Measurements from ENCODE around the gene CDKN1B. TPM values are rescaled to one million over a fixed set of nuclear protein-coding genes. Genes with fewer than 3 reads are reported as not detected.
A peak's percentile ranks its signal among the peaks of the same experiment; 100 is the strongest.

CDKN1B gene
- total and polyA plus RNA-seq, 2 of the 13 experiments (the other 11 are each of a cell fraction or from before 2014, with no cell fraction given) = 20.1 to 37.2 TPM

DNA sequence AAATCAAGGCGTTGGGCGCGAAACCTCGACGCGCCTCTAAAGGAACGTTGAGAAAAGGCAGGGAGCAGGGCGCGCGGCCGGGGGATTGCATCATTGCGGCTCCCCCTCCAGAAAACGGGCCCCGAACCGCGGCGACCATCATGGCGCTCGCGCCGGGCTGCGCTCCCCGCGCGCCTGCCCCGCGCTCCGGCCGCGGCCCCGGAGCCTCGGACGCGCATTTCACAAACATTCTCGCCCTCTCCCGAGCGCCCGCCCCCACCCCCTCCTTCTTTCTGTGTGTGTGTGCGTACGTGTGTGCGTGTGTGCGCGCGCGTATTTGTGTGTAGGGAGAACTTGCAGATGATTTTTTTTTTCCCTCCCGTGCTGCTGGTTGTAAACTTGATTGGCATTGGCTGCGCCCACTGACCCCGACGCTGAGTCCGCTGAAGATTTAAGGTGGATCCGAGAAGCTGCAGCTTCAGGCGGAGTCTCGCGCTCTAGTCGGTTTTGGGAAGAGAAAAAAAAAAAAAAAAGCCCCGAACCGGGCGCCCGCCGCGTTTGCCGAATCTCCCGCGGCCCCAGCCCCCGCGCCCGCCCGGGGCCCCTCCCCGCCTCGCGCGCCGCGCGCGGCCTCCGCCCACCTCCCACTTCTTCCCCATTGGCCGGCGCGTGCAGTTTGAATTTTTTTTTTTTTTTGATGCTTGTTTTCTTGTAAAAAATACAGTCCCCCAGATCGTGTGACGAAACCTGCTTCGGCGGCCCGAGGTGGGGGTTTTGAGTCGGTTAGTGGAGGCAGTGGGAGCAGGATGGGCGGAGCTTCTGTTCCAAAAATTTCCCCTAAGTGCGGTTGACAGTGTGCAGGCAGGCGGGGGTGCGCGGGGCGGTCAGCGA lies 8.2 kb downstream of the CDKN1B start (continued):
- TF ChIP-seq SMARCE1 (IDR thresholded peaks at IDR 0.05; ENCODE audit: borderline replicate concordance) (no peak), EZH2 (conservative IDR thresholded peaks at IDR 0.05; ENCODE audit: low read depth, low read length) (no peak), SMAD1 (CRISPR knock-in tag; IDR thresholded peaks at IDR 0.05; ENCODE audit: borderline replicate concordance, low read depth) (0 out of 2 replicates have a peak, but pooled peaks have one; percentile 47), ZFP82 (CRISPR knock-in tag; IDR thresholded peaks at IDR 0.05; ENCODE audit: borderline replicate concordance) (no peak), KLF15 (CRISPR knock-in tag; IDR thresholded peaks at IDR 0.05; ENCODE audit: borderline replicate concordance) (peak; percentile 38; the same call in 1 of the 2 replicates), PHF5A (CRISPR knock-in tag; IDR thresholded peaks at IDR 0.05; ENCODE audit: low read depth, unreplicated experiment) (no peak), HDAC2 (CRISPR knock-in tag; IDR thresholded peaks at IDR 0.05) (peak; percentile 45; the same call in 1 of the 2 replicates), NFIC (IDR thresholded peaks at IDR 0.05; ENCODE audit: low read length) (no peak), CBX2 (IDR thresholded peaks at IDR 0.05; ENCODE audit: low read depth, low read length) (no peak), CBX2 (CRISPR knock-in tag; IDR thresholded peaks at IDR 0.05; ENCODE audit: low read depth) (no peak), MTA3 (CRISPR knock-in tag; IDR thresholded peaks at IDR 0.05) (no peak), PHB2 (IDR thresholded peaks at IDR 0.05; ENCODE audit: partially characterized antibody) (no peak), HNF4G (IDR thresholded peaks at IDR 0.05; ENCODE audit: borderline replicate concordance, low read depth, low read length) (no peak), HNF4G (CRISPR knock-in tag; IDR thresholded peaks at IDR 0.05; ENCODE audit: borderline replicate concordance, low read depth) (no peak), PLRG1 (conservative IDR thresholded peaks at IDR 0.05) (no peak), HMGXB4 (CRISPR knock-in tag; IDR thresholded peaks at IDR 0.05; ENCODE audit: borderline replicate concordance in 1 of 2, low read depth in 1 of 2) (peak; percentile 53 to 55; a peak in 2 of 4 replicates), ZNF761 (CRISPR knock-in tag; conservative IDR thresholded peaks at IDR 0.05) (no peak), CEBPB (IDR thresholded peaks at IDR 0.05; ENCODE audit: borderline replicate concordance, low read depth, low read length) (peak; percentile 95), TFDP1 (CRISPR knock-in tag; IDR thresholded peaks at IDR 0.05; ENCODE audit: borderline replicate concordance) (peak; percentile 83; the same call in 1 of the 2 replicates)
- TF ChIP-seq, protein P1, sequence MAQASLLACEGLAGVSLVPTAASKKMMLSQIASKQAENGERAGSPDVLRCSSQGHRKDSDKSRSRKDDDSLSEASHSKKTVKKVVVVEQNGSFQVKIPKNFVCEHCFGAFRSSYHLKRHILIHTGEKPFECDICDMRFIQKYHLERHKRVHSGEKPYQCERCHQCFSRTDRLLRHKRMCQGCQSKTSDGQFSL (CRISPR knock-in tag; IDR thresholded peaks at IDR 0.05) = no peak
- TF ChIP-seq, protein P2, sequence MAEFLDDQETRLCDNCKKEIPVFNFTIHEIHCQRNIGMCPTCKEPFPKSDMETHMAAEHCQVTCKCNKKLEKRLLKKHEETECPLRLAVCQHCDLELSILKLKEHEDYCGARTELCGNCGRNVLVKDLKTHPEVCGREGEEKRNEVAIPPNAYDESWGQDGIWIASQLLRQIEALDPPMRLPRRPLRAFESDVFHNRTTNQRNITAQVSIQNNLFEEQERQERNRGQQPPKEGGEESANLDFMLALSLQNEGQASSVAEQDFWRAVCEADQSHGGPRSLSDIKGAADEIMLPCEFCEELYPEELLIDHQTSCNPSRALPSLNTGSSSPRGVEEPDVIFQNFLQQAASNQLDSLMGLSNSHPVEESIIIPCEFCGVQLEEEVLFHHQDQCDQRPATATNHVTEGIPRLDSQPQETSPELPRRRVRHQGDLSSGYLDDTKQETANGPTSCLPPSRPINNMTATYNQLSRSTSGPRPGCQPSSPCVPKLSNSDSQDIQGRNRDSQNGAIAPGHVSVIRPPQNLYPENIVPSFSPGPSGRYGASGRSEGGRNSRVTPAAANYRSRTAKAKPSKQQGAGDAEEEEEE (CRISPR knock-in tag; IDR thresholded peaks at IDR 0.05; ENCODE audit: borderline replicate concordance) = no peak
